ENCODE measurements around the gene FARP2.
A peak's percentile ranks its signal among the peaks of the same experiment; 100 is the strongest.

Gene FARP2

GRCh38 chr2:241506793-241507429 lies 150.8 kb downstream of the FARP2 start:
- Histone ChIP-seq H3K23ac (ENCODE audit: low read depth, low read length, poor library complexity) (no peak overlapping the region), H3K27me3 (ENCODE audit: control insufficient read depth in 3 of 3, insufficient read depth in 3 of 3, low read depth in 1 of 3, low read length in 3 of 3) (peaks cover 0 to 4% (median 0%) of the 10 kb centered on the region in 3 experiments), H2BK5ac (ENCODE audit: low read length) (no peak overlapping the region), H2BK15ac (ENCODE audit: low read length) (no peak overlapping the region), H2BK12ac (ENCODE audit: low read length) (no peak overlapping the region), H3K79me1 (ENCODE audit: low read depth, low read length) (peaks cover 15% of the 10 kb centered on the region), H3K14ac (ENCODE audit: low read length) (no peak overlapping the region), H3K4me3 (ENCODE audit: low read length in 2 of 2) (peak overlapping the region; percentile 66 to 91), H3K4me1 (ENCODE audit: control insufficient read depth in 2 of 2, insufficient read depth in 1 of 2, low read depth in 1 of 2, low read length in 2 of 2) (peaks cover 8 to 16% of the 10 kb centered on the region in 2 donors), H4K91ac (ENCODE audit: low read depth, low read length, poor library complexity) (no peak overlapping the region), H3K4ac (ENCODE audit: low read length) (no peak overlapping the region), H2AFZ (ENCODE audit: low read length) (no peak overlapping the region), H2AK5ac (ENCODE audit: low read depth, low read length) (no peak overlapping the region), H3K9me3 (replicated peaks in 1 of 2; ENCODE audit: control insufficient read depth in 2 of 2, insufficient read depth in 1 of 2, low read depth in 1 of 2, low read length in 2 of 2) (no peaks in the 10 kb centered on the region), H3K9ac (ENCODE audit: low read depth, low read length, poor library complexity) (peak overlapping the region; percentile 93), H4K8ac (ENCODE audit: low read depth, low read length) (no peak overlapping the region), H3K18ac (ENCODE audit: low read length) (no peak overlapping the region), H3K27ac (replicated peaks; ENCODE audit: low read length) (no peak overlapping the region), H2BK120ac (ENCODE audit: low read depth, low read length) (no peak overlapping the region), H3K36me3 (replicated peaks in 1 of 2; ENCODE audit: control insufficient read depth in 2 of 2, insufficient read depth in 2 of 2, low read length in 2 of 2) (peaks cover 0 to 42% of the 10 kb centered on the region in 2 donors), H3K4me2 (ENCODE audit: insufficient read depth, low read length, poor library complexity, severe bottlenecking) (peak overlapping the region; percentile 98)
- no CpG with 5 or more reads among the region's 19 CpGs for WGBS, 2 donors (ENCODE audit: extremely low coverage in 2 of 2, insufficient read length in 2 of 2, insufficient replicate concordance in 1 of 2)
- no peak for DNase-seq (ENCODE audit: low spot score)

- WGBS, 2 donors (ENCODE audit: extremely low coverage in 2 of 2, insufficient read length in 2 of 2, insufficient replicate concordance in 1 of 2) = no CpG with 5 or more reads among the region's 67 CpGs
- peak overlapping the region; percentile 96 for H2AFZ ChIP-seq (ENCODE audit: low read length)
- H2BK5ac ChIP-seq (ENCODE audit: low read length) = peak overlapping the region; percentile 82
- H3K18ac ChIP-seq (ENCODE audit: low read length) = peak overlapping the region; percentile 88
- no peak overlapping the region for H2BK15ac ChIP-seq (ENCODE audit: low read length)
- peaks cover 0 to 36% of the 10 kb centered on the region in 2 donors for H3K36me3 ChIP-seq (replicated peaks in 1 of 2; ENCODE audit: control insufficient read depth in 2 of 2, insufficient read depth in 2 of 2, low read length in 2 of 2)
- peaks cover 8 to 16% of the 10 kb centered on the region in 2 donors for H3K4me1 ChIP-seq (ENCODE audit: control insufficient read depth in 2 of 2, insufficient read depth in 1 of 2, low read depth in 1 of 2, low read length in 2 of 2)
- no peak overlapping the region for H2BK12ac ChIP-seq (ENCODE audit: low read length)
- peaks cover 0 to 4% (median 0%) of the 10 kb centered on the region in 3 experiments for H3K27me3 ChIP-seq (ENCODE audit: control insufficient read depth in 3 of 3, insufficient read depth in 3 of 3, low read depth in 1 of 3, low read length in 3 of 3)
- peak; percentile 51 for DNase-seq (ENCODE audit: low spot score)
- H3K23ac ChIP-seq (ENCODE audit: low read depth, low read length, poor library complexity) = peak overlapping the region; percentile 77
- no peaks in the 10 kb centered on the region for H3K9me3 ChIP-seq (replicated peaks in 1 of 2; ENCODE audit: control insufficient read depth in 2 of 2, insufficient read depth in 1 of 2, low read depth in 1 of 2, low read length in 2 of 2)
- H3K27ac ChIP-seq (replicated peaks; ENCODE audit: low read length) = peak overlapping the region; percentile 31
- H3K79me1 ChIP-seq (ENCODE audit: low read depth, low read length) = peaks cover 15% of the 10 kb centered on the region
- peak overlapping the region; percentile 74 for H2AK5ac ChIP-seq (ENCODE audit: low read depth, low read length)
- no peak overlapping the region for H2BK120ac ChIP-seq (ENCODE audit: low read depth, low read length)
- H4K8ac ChIP-seq (ENCODE audit: low read depth, low read length) = no peak overlapping the region
- peak overlapping the region; percentile 66 to 91 for H3K4me3 ChIP-seq (ENCODE audit: low read length in 2 of 2)
- peak overlapping the region; percentile 99 for H3K14ac ChIP-seq (ENCODE audit: low read length)
- H3K4me2 ChIP-seq (ENCODE audit: insufficient read depth, low read length, poor library complexity, severe bottlenecking) = peak overlapping the region; percentile 98
- no peak overlapping the region for H3K4ac ChIP-seq (ENCODE audit: low read length)
- peak overlapping the region; percentile 93 for H3K9ac ChIP-seq (ENCODE audit: low read depth, low read length, poor library complexity)
- no peak overlapping the region for H4K91ac ChIP-seq (ENCODE audit: low read depth, low read length, poor library complexity)
Observed at GRCh38 chr2:241507430-241508239, 151.6 kb downstream of the FARP2 start.

- Histone ChIP-seq H3K27ac (replicated peaks; ENCODE audit: low read length) (peak within 1 kb of the TSS; percentile 60), H2BK12ac (ENCODE audit: low read length) (no peak within 1 kb of the TSS), H2BK15ac (ENCODE audit: low read length) (no peak within 1 kb of the TSS), H3K36me3 (replicated peaks in 1 of 2; ENCODE audit: control insufficient read depth in 2 of 2, insufficient read depth in 2 of 2, low read length in 2 of 2) (peaks cover 0 to 33% of the 10 kb centered on the region in 2 donors), H3K79me1 (ENCODE audit: low read depth, low read length) (peaks cover 15% of the 10 kb centered on the region), H2BK5ac (ENCODE audit: low read length) (peak within 1 kb of the TSS; percentile 82), H3K4me1 (ENCODE audit: control insufficient read depth in 2 of 2, insufficient read depth in 1 of 2, low read depth in 1 of 2, low read length in 2 of 2) (peaks cover 8 to 16% of the 10 kb centered on the region in 2 donors), H2BK120ac (ENCODE audit: low read depth, low read length) (peak within 1 kb of the TSS; percentile 47), H2AFZ (ENCODE audit: low read length) (peak within 1 kb of the TSS; percentile 96), H3K9me3 (replicated peaks in 1 of 2; ENCODE audit: control insufficient read depth in 2 of 2, insufficient read depth in 1 of 2, low read depth in 1 of 2, low read length in 2 of 2) (no peaks in the 10 kb centered on the region), H3K4ac (ENCODE audit: low read length) (peak within 1 kb of the TSS; percentile 42), H3K9ac (ENCODE audit: low read depth, low read length, poor library complexity) (peak within 1 kb of the TSS; percentile 94), H3K23ac (ENCODE audit: low read depth, low read length, poor library complexity) (peak within 1 kb of the TSS; percentile 90), H4K8ac (ENCODE audit: low read depth, low read length) (peak within 1 kb of the TSS; percentile 53), H4K91ac (ENCODE audit: low read depth, low read length, poor library complexity) (peak within 1 kb of the TSS; percentile 64), H3K14ac (ENCODE audit: low read length) (peak within 1 kb of the TSS; percentile 99), H3K27me3 (ENCODE audit: control insufficient read depth in 3 of 3, insufficient read depth in 3 of 3, low read depth in 1 of 3, low read length in 3 of 3) (peaks cover 0 to 4% (median 0%) of the 10 kb centered on the region in 3 experiments), H3K4me2 (ENCODE audit: insufficient read depth, low read length, poor library complexity, severe bottlenecking) (peak within 1 kb of the TSS; percentile 98), H2AK5ac (ENCODE audit: low read depth, low read length) (peak within 1 kb of the TSS; percentile 86), H3K18ac (ENCODE audit: low read length) (peak within 1 kb of the TSS; percentile 99), H3K4me3 (ENCODE audit: low read length in 2 of 2) (peak within 1 kb of the TSS; percentile 66 to 91)
- peak; percentile 98 for DNase-seq (ENCODE audit: low spot score)
- WGBS, 2 donors (ENCODE audit: extremely low coverage in 2 of 2, insufficient read length in 2 of 2, insufficient replicate concordance in 1 of 2) = no CpG with 5 or more reads among the region's 122 CpGs
Observed at GRCh38 chr2:241508240-241509154, 152.4 kb downstream of the FARP2 start, which contains the start of gene STK25. TSS of gene STK25 (minus strand) at chr2:241508584. CDS start at chr2:241508035, 549 bp downstream.
